ENCODE measurements around the gene PRM2.

DNA sequence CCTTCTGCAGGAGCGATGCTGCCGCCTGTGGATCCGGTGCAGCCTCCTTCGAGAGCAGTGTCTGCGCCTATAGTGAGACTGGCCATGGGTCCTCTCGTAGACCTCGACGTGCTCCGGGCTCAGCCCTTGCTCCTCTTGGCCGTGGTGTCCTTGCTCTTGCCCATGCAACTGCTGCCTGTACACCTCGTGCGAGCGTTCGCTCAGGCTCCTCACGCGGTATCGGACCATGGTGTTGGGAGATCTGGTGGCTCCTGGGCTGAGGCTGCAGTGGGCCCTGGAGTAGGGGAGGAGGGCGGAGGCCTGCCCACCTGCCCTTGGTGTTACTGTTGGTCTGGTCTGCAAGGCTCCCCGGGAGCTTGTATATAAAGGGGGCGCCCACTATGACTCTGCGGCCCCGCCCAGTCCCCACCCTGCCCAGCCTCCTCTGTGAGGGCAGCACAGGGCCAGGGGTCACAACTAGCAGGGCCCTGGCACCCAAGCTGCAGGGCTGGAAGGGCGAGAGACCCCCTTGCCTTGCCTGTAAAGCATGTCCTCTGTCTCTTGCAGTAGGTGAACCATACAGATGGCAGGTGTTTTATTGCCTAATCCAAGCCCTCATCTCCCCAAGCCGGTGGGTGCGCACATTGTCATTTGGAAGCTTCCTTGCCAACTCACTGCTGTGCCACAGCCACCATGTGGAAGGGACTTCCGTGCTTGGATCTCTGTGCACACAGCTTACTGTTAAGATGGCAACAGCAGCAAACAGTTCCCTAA, at the start of gene PRM2:
- TF ChIP-seq PPARA (CRISPR knock-in tag; IDR thresholded peaks at IDR 0.05; ENCODE audit: borderline replicate concordance): no peak
- no peak for TF ChIP-seq PATZ1 (CRISPR knock-in tag; IDR thresholded peaks at IDR 0.05; ENCODE audit: borderline replicate concordance)
- no peak for TF ChIP-seq ARNTL (CRISPR knock-in tag; IDR thresholded peaks at IDR 0.05; ENCODE audit: borderline replicate concordance, low read depth)

All from SK-N-SH treated with all-trans-retinoic acid at 6 μM for 48 hours (cell line).